D721Med (cell line): ENCODE measurements around the gene KCND3.

Experiments used
- DNase-seq: peaks from one replicate; pipeline ENCODE4 v3.0.0; 2011; ENCODE audit warnings: low spot score; ENCODE audit not compliant: insufficient read length
- FAIRE-seq: peaks from 2 replicates; lab custom pipeline; 2011; peaks lifted over from hg19 to GRCh38; lab: Jason Lieb, UNC
- TF ChIP-seq, protein P1 (sequence below): IDR thresholded peaks from 2 replicates; pipeline ENCODE4 v1.5.1; 2012; ENCODE audit warnings: mild to moderate bottlenecking, control low read depth; ENCODE audit not compliant: insufficient read depth; ENCODE audit errors: missing control alignments

KCND3 gene

DNA sequence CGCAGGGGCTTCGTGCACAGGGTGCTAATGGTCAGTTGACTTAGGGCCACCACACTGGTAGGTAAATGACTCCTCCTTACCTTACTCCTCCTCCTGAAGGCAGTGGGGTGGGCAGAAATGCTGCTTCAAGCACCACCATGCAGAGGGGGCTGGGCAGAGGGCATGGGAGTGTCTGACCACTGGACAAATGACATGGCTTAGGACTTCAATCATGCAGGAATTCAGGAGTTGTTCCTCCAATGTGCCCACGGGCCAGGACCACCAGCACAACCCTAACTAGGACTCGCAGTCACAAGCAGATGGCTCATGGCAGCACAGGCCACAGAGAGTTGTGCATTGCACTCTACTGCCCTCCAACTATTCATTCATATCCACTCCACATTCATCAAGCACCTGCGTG is 65.7 kb downstream of the KCND3 start:
- DNase-seq (no peak), FAIRE-seq (no peak)
- TF ChIP-seq, protein P1, sequence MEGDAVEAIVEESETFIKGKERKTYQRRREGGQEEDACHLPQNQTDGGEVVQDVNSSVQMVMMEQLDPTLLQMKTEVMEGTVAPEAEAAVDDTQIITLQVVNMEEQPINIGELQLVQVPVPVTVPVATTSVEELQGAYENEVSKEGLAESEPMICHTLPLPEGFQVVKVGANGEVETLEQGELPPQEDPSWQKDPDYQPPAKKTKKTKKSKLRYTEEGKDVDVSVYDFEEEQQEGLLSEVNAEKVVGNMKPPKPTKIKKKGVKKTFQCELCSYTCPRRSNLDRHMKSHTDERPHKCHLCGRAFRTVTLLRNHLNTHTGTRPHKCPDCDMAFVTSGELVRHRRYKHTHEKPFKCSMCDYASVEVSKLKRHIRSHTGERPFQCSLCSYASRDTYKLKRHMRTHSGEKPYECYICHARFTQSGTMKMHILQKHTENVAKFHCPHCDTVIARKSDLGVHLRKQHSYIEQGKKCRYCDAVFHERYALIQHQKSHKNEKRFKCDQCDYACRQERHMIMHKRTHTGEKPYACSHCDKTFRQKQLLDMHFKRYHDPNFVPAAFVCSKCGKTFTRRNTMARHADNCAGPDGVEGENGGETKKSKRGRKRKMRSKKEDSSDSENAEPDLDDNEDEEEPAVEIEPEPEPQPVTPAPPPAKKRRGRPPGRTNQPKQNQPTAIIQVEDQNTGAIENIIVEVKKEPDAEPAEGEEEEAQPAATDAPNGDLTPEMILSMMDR: no peak

DNA sequence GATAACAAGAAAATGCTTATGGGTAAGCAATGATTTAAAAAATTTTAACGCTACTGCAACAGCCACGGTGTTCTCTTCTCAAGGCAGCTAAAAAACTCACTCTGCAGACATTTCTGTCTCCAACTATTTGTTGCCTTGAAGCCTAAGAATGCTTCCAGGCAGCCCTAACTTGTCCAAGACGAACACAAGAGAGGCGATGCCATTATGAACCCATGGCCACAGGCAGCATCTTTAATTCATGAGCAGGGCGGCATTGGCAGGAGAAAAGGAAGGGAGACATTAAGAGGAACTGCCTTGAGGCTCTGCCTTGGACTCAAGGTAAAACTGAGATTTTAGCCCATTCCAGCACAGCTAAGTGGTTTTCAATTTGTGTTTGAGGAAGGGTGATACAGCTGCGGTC is 67.5 kb downstream of the KCND3 start:
- DNase-seq (no peak), FAIRE-seq (no peak)
- TF ChIP-seq, protein P1: no peak

DNA sequence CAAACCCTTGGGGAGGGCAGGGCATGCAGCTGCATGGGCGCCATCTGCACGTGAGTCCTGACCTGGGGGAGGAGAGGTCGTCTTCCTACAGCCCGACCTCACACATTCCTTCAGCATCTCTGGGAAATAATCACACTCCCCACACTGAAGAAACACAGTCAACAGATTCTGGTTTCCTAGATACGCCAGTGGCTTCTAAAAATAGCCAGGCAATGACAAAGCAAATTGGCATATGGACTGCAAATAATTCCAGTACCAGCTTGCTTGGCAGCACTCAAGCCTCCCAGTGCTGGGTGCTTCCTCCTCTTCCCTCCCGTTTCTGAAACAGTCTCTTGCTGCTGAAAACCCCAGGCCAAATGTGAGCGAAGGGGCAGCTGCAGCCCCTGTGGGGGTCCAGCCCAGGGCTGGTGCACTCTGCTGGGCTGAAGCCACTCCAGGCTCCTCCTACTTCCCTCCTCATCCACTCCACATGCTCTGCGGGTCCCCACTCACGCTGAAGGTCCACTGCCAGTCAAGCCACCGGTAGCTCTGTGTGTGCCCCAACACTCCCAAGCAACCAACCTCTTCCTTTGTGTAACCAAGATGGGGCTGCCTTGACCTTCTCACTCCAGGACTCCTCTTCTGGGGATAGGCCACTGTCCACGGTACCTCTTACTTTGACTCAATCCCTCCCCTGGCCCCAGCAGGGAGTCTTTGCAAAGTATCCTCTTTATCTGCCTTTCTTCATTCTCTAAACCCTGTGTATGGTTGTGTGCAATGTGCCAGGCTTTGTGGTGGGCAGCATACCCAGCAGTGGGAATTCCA is 69.0 kb downstream of the KCND3 start:
- no peak for FAIRE-seq
- TF ChIP-seq, protein P1: no peak
- DNase-seq: no peak

DNA sequence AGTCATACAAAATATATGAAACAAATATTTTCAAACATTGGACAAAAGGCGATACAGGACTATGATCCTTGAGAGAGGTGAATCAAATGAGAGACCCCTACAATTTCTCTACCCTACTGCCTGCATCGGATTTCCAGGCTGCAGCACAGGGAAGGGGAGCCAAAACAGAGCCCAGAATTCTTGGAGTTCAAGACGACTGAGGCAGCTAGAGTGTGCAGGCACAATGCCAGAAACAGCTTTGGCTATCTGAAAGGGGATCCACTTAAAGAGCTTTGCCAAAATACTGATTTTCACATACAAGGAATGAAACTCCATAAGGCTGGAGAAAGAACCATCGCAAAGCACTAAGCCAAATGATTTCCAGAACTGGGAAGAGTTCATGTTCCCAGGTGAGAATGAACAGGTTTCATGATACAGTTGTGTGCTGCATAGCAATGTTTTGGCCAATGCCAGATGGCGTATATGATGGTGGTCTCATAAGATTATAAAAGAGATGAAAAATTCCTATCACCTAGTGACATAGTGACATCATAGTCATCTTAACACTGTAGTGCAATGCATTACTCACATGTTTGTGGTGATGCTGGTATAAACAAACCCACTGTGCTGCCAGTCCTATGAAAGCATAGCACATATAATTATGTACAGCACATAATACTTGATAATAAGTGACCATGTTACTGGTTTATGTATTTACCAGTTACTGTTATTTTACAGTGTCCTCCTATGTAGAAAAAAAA is 77.5 kb downstream of the KCND3 start:
- DNase-seq (no peak), FAIRE-seq (no peak)
- TF ChIP-seq, protein P1: no peak

DNA sequence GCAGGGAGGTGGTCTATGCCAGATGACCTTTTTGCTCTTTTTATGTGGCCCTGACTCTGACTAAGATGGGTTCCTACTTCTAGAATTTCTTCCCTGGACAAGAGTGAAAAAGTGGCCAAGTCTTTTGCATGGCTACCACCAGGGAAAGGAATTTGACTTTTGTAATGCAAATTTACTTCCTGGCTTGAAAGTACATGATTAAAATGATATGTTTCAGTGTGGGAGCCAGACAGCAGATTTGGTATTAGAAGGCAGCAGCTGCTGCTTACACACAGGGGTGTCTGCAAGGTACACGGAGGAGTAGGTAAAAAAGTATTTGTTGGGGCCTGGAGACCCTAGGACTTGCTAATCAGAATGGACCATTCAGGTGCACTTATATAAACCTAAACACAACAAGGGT is 78.4 kb downstream of the KCND3 start:
- TF ChIP-seq, protein P1: no peak
- no peak for DNase-seq
- no peak for FAIRE-seq

DNA sequence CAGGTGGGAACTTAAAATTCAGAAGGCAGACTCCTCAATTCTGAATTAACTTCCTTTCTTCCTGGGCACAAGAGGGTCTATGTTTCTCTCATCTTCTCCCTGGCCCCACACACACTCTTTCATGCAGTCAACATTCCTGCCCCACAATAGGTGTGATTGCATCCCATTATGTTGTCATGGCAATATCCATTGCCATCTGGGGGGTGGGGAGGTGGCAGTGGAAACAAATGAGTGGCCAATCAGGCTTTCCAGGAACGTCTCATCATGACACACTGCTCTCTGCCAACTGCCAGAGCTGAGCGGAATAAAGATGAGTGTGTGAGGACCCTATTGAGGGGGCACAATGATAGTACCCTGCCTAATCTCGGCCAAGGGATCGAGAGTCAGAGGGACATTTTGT is 80.4 kb downstream of the KCND3 start:
- TF ChIP-seq, protein P1: no peak
- DNase-seq (no peak), FAIRE-seq (no peak)
